Body of pancreas (tissue), 4 donors: Measurements from ENCODE around the gene APPBP2.

Source experiments
- POLR2A ChIP-seq, 3 donors: fragments of 450-650 bp; IDR thresholded peaks; one replicate each; pipeline ENCODE4 v1.6.1; 2016; ENCODE audit warnings: antibody characterized with exemption in 3 of 3, mild to moderate bottlenecking in 2 of 3
- TF ChIP-seq, protein P1 (sequence below), 7 experiments: fragments of 450-650 bp in 4 of 7; fragments of 200-600 bp in 3 of 7; sonication (generic) in 3 of 7; IDR thresholded peaks; one replicate each; pipeline ENCODE4 v1.5.1; 2016 to 2019; ENCODE audit warnings: antibody characterized with exemption in 7 of 7

DNA sequence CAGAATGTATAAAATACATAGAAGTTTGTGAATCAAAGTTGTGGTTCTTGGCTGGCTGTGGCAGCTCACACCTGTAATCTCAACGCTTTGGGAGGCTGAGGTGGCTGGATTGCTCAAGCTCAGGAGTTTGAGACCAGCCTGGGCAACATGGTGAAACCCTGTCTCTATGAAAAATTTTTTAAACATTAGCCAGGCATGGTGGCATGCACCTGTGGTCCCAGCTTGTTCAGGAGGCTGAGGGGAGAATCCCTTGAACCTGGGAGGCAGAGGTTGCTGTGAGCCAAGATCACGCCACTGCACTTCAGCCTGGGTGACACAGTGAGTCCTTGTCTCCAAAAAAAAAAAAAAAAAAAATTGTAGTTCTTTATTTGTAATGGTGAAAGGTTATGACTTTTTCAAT, 13.8 kb upstream of the APPBP2 start:
- TF ChIP-seq, protein P1, sequence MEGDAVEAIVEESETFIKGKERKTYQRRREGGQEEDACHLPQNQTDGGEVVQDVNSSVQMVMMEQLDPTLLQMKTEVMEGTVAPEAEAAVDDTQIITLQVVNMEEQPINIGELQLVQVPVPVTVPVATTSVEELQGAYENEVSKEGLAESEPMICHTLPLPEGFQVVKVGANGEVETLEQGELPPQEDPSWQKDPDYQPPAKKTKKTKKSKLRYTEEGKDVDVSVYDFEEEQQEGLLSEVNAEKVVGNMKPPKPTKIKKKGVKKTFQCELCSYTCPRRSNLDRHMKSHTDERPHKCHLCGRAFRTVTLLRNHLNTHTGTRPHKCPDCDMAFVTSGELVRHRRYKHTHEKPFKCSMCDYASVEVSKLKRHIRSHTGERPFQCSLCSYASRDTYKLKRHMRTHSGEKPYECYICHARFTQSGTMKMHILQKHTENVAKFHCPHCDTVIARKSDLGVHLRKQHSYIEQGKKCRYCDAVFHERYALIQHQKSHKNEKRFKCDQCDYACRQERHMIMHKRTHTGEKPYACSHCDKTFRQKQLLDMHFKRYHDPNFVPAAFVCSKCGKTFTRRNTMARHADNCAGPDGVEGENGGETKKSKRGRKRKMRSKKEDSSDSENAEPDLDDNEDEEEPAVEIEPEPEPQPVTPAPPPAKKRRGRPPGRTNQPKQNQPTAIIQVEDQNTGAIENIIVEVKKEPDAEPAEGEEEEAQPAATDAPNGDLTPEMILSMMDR (IDR thresholded peaks at IDR 0.05) = no peak
- TF ChIP-seq POLR2A (IDR thresholded peaks at IDR 0.05) = no peak
